Activated naive CD4-positive, alpha-beta T cell treated with anti-CD3 and anti-CD28 coated beads, Interleukin-2, amount 50 U/mL, for 24 hours (primary cell): ENCODE data around the gene FURIN.
A peak's percentile ranks its signal among the peaks of the same experiment; 100 is the strongest.
"Not testable (repeated sequence)": the region's sequence is repeated elsewhere in the genome, so short reads cannot be mapped to it uniquely, and the experiment has no call there.

Source experiments
- H3K27ac Mint-ChIP-seq: one replicate; pipeline ENCODE4 v1.8.0; 2021; ENCODE audit warnings: mild to moderate bottlenecking, mixed read lengths
- H3K27me3 Mint-ChIP-seq: one replicate; pipeline ENCODE4 v1.8.0; 2021; ENCODE audit warnings: mixed read lengths
- H3K36me3 Mint-ChIP-seq: one replicate; pipeline ENCODE4 v1.8.0; 2021; ENCODE audit warnings: mixed read lengths
- H3K4me1 Mint-ChIP-seq: one replicate; pipeline ENCODE4 v1.8.0; 2021; ENCODE audit warnings: mixed read lengths
- H3K4me3 Mint-ChIP-seq: one replicate; pipeline ENCODE4 v1.8.0; 2021; ENCODE audit warnings: mild to moderate bottlenecking, mixed read lengths
- H3K9me3 Mint-ChIP-seq: one replicate; pipeline ENCODE4 v1.8.0; 2021; ENCODE audit warnings: mixed read lengths

FURIN gene

DNA sequence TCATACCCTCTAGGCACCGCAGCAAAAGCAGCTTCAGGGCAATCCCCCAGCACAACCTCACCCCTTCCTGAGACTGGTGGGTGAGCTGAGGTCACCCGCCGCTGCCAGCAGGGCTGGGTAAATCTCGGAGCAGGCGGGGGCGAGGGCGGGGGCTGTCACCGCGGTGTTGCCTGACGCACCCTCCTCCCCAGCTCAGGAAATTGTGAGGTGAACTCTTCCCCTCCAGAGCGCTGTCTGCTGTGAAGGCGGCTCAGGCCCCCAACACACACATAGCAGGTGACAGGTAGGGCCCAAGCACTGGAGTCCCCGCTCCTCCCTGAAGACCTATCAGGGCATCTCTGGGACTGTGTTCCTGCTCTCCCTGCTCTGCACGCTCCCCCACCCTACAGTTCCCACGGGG, 30.2 kb upstream of the FURIN start:
- Mint-ChIP-seq H3K36me3 (no peaks in the 10 kb centered on the region), H3K27me3 (no peaks in the 10 kb centered on the region), H3K4me3 (peak overlapping the region; percentile 70), H3K27ac (peak overlapping the region; percentile 86), H3K9me3 (no peaks in the 10 kb centered on the region), H3K4me1 (peaks cover 35% of the 10 kb centered on the region)

DNA sequence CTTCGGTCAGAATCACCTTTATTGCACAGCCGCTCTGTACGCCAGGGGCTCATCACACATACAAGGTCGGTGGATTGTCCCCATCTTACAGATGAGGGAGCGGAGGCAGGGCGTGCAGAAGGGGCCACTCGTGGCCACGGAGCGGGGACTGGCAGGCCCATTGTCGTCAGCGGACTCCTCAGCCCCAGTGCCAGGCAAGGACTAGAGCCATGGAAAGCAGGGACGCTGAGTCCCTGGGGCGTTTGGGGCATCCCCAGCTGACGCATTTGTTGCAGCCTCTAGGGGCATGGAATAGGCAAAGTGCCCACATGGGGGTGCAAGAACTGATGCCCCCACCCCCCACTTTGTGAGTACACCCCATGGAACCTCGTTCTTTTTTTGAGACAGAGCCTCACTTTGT, 29.8 kb upstream of the FURIN start:
- no peaks in the 10 kb centered on the region for H3K36me3 Mint-ChIP-seq
- no peaks in the 10 kb centered on the region for H3K27me3 Mint-ChIP-seq
- H3K4me1 Mint-ChIP-seq = peaks cover 35% of the 10 kb centered on the region
- peak overlapping the region; percentile 76 for H3K27ac Mint-ChIP-seq
- no peaks in the 10 kb centered on the region for H3K9me3 Mint-ChIP-seq
- H3K4me3 Mint-ChIP-seq = peak overlapping the region; percentile 70

DNA sequence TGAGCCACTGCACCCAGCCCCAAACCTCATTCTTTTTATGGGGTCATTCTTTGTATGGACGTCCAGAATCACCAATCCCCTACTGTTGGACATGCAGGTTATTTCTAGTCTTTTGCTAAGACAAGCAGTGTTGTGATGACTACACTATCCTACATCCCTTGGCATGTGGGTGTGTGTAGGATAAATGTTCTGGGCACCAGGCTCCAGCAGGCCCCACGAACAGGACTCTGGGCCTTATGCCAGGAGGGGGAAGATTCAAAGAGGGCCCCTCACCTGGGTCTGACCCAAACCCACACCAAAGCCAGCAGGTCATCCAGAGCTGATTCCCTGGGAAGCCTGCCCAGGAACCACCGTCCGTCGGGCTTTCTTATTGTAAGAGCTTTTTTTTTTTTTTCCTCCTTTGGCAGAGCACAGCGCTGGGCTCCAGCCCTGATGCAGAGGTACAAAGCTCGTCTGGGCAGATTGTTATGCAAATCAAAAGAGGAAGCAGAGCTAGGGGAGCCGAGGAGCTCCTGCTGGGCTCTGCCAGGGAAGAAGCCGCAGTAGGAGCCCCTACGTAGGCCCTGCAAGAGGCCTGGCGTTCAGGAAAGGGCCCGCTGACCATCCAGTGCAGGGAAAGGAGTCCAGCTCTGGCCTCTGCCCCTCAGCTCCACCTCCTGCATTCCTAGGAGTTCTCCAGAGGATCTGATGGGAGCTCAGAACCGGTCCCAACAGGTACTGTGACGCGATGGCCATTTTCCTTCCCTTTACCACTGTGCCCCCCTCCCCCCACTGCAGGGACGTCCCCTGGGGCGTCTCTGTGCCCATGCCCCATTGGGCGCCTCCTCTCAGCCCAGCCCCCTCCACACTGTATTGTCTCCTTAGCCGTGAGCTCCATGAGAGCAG, 29.0 kb upstream of the FURIN start:
- H3K27me3 Mint-ChIP-seq = no peaks in the 10 kb centered on the region
- H3K4me1 Mint-ChIP-seq = peaks cover 35% of the 10 kb centered on the region
- H3K9me3 Mint-ChIP-seq = no peaks in the 10 kb centered on the region
- peak overlapping the region; percentile 77 for H3K27ac Mint-ChIP-seq
- H3K36me3 Mint-ChIP-seq = no peaks in the 10 kb centered on the region
- peak overlapping the region; percentile 67 for H3K4me3 Mint-ChIP-seq

DNA sequence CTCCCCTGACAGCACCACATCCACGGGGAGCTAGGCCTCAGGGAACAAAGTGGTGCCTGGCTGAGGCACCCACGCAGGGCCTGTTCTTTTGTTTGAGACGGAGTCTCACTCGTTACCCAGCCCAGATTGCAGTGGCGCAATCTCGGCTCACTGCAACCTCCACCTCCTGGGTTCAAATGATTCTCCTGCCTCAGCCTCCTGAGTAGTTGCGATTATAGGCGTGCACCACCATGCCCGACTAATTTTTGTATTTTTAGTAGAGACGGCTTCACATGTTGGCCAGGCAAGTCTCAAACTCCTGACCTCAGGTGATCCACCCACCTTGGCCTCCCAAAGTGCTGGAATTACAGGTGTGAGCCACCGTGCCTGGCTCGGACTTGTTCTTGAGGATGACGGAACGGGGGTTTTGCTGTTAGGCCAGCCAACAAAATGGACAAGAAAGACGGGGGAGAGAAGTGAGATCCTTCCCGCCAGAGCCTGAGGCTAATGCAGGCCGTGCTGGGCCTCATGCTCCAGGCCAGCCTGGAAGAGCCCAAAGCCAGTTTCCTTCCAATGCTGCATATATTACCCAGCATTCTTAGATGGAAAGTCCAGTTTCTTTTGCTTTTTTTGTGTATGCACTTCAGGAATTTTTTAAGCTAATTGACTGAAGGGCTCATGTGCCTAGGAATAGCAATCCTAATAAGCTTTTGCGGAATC, 28.1 kb upstream of the FURIN start:
- Mint-ChIP-seq H3K9me3 (no peaks in the 10 kb centered on the region), H3K27me3 (no peaks in the 10 kb centered on the region), H3K4me3 (peak overlapping the region; percentile 67), H3K4me1 (peaks cover 35% of the 10 kb centered on the region), H3K27ac (peak overlapping the region; percentile 77), H3K36me3 (no peaks in the 10 kb centered on the region)

DNA sequence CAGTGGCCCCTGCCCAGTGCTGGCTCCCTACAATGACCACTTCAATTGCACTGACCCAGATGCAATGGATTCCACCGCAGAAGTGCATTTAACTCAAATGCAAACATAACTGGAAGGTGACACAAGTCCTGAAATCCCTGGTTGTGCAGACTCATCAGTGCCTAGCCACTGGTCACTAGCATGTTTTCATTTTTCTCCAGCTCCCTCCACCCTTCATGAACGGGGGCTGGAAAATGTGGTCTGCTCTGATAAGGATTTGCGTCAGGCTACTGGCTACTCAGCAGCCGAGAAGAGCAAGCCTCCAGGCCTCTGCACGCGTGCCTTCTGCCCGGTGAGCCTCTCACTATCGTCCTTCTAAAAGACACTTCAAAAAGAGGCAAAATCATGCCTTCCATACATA, 27.4 kb upstream of the FURIN start:
- Mint-ChIP-seq H3K36me3 (no peaks in the 10 kb centered on the region), H3K9me3 (no peaks in the 10 kb centered on the region), H3K27me3 (no peaks in the 10 kb centered on the region), H3K4me3 (no peak overlapping the region), H3K4me1 (peaks cover 35% of the 10 kb centered on the region), H3K27ac (no peak overlapping the region)

DNA sequence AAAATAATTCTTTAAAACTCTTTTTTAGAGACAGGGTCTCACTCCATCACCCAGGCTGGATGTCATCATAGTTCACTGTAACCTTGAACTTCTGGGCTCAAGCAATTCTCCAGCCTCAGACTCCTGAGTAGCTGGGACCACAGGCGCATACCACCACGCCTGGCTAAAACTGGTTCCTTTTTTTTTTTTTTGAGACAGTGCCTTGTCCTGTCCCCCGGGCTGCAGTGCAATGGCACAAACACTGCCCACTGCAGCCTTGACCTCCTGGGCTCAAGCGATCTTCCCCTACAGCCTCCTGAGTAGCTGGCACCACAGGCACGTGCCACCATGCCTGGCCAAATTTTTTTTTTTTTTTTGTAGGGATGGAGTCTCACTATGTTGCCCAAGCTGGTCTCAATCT, 23.7 kb upstream of the FURIN start:
- H3K27me3 Mint-ChIP-seq = no peaks in the 10 kb centered on the region
- H3K27ac Mint-ChIP-seq = no peak overlapping the region
- H3K4me1 Mint-ChIP-seq = peaks cover 7% of the 10 kb centered on the region
- no peaks in the 10 kb centered on the region for H3K36me3 Mint-ChIP-seq
- no peak overlapping the region for H3K4me3 Mint-ChIP-seq
- H3K9me3 Mint-ChIP-seq = no peaks in the 10 kb centered on the region

DNA sequence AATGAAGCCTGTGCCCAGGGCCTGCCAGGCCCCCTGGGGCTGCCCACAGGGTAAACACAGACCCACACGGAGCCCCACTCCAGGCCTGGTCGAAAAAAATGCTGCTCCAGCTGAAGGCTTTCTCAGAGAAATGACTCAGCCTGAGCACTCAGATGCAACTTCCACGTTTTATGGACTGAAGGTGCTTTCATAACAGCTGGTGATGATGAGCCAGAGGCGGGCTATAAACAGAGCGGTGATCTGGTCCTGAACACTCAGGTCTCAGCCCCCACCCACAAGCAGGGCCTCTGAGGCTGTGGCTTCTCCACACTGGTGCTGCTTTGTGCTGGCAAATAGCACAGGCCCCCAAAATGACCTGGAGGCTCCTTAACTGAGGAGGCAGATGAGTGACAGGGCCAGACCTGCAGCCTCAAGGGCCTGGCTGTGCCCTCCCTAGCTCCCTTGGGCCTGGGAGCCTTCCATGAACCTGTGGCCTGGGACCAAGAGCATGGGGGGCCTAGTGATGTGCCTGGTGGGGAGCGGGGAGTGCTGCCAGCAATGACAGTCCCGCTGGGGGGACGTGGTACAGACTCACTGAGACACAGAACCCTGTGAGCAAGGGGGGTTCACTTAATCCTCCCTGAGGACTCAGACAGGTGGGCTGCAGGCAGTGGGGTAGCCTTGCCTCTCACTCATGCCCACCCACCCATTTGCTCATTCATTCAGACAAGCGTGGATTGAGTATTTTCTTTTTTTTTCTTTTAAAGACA, 23.0 kb upstream of the FURIN start:
- Mint-ChIP-seq H3K27ac (no peak overlapping the region), H3K4me3 (no peak overlapping the region), H3K27me3 (no peaks in the 10 kb centered on the region), H3K36me3 (no peaks in the 10 kb centered on the region), H3K9me3 (no peaks in the 10 kb centered on the region), H3K4me1 (peaks cover under 1% of the 10 kb centered on the region)

DNA sequence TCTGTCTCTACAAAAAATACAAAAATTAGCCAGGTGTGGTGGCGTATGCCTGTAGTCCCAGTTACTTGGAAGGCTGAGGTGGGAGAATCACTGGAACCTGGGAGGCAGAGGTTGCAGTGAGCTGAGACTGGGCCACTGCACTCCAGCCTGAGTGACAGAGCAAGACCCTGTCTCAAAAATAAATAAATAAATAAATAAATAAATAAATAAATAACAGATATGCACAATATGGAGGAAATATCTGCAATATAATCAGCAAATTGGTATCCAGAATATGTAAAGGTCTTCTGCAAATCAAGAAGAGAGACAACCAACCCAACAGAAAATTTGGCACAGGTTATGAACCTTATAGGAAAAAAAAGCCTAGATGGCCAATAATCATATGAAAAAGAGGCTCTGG, 19.0 kb upstream of the FURIN start:
- H3K36me3 Mint-ChIP-seq, H3K27ac Mint-ChIP-seq, H3K4me3 Mint-ChIP-seq, H3K27me3 Mint-ChIP-seq, H3K9me3 Mint-ChIP-seq: not testable (repeated sequence)
- H3K4me1 Mint-ChIP-seq = peaks cover 31% of the 10 kb centered on the region

DNA sequence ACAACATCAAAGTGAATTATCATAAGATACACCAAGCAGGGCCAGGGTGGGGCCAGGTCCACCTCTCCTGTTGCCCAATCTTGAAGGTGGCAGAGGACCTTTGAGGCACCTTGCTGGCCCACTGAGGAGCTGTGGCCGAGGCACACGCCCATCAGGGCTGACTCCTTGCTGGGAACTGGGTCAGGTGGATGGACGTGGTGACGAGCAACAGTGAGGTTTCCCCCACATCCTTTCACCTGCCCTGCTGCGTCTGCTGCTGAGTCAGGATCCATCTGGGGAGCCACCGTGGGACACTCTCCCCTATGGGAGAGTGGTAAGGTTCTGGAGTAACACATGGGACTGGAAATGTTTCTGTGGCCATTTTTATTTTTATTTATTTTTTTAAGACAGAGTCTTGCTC, 17.3 kb upstream of the FURIN start:
- no peaks in the 10 kb centered on the region for H3K9me3 Mint-ChIP-seq
- H3K36me3 Mint-ChIP-seq = no peaks in the 10 kb centered on the region
- H3K4me3 Mint-ChIP-seq = no peak overlapping the region
- peaks cover 41% of the 10 kb centered on the region for H3K4me1 Mint-ChIP-seq
- peak overlapping the region; percentile 87 for H3K27ac Mint-ChIP-seq
- H3K27me3 Mint-ChIP-seq = no peaks in the 10 kb centered on the region

DNA sequence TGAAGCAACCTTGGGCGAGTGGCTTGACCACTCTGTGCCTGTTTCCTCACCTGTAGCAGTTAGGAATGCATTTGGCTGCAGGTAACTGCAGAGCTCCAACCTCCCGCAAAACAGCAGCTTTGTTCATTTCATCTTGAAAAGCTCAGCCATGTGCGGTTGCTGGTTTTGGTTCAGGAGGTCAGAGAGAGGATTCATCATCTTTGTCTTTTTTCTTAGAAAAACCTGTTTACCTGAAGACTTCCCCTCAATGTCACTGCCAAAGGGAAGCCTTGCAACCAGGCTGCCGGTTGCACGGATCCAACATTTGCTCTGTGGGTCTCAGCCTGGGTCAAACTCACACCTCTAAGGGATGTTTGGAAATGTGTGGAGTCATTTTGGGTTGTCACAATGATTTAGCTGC, 16.4 kb upstream of the FURIN start:
- H3K4me1 Mint-ChIP-seq = peaks cover 49% of the 10 kb centered on the region
- peak overlapping the region; percentile 23 for H3K27ac Mint-ChIP-seq
- no peaks in the 10 kb centered on the region for H3K27me3 Mint-ChIP-seq
- H3K9me3 Mint-ChIP-seq = no peaks in the 10 kb centered on the region
- no peaks in the 10 kb centered on the region for H3K36me3 Mint-ChIP-seq
- no peak overlapping the region for H3K4me3 Mint-ChIP-seq

DNA sequence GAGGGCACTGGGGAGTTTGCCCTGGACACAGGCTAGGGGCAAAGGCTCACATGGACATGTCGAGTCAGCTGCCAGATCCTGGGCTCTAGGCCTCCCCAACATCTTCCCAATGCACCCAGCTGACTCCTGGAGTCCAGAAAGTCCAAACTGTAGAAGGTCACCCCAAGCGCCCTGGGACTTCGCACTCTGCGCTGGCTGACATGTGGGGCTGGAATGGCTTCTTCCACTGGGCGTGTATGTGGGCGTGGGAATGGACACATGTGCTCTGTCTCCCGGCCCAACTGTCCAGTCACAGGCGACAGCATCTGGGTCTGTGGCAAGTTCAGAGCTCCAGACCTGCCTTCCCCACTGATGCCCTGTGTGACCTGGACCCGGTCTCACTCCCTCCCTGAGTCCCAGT, 13.2 kb upstream of the FURIN start:
- peaks cover 58% of the 10 kb centered on the region for H3K4me1 Mint-ChIP-seq
- H3K36me3 Mint-ChIP-seq = no peaks in the 10 kb centered on the region
- H3K4me3 Mint-ChIP-seq = no peak overlapping the region
- H3K27me3 Mint-ChIP-seq = no peaks in the 10 kb centered on the region
- no peak overlapping the region for H3K27ac Mint-ChIP-seq
- no peaks in the 10 kb centered on the region for H3K9me3 Mint-ChIP-seq

DNA sequence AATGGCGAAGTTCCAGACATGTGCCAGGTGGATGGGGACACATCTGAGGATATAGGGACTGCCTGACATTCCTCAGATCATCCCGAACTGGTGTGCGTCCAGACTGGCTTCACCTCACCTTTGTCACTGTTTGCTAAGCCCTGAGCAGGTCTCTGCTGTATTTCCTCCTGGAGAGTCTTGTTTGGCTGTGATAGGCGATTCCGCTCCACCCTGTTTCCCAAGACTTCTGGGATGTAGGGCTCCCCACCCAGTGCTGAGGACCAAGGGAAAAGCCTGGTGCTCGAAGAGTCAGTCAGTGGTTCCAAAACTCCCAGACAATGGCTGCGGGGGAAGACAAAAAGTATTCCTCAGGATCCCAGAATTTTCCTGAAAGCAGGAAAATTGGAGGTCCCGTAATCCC, 11.1 kb upstream of the FURIN start:
- Mint-ChIP-seq H3K4me1 (peaks cover 40% of the 10 kb centered on the region), H3K27me3 (no peaks in the 10 kb centered on the region), H3K9me3 (no peaks in the 10 kb centered on the region), H3K36me3 (no peaks in the 10 kb centered on the region), H3K27ac (peak overlapping the region; percentile 65), H3K4me3 (no peak overlapping the region)

DNA sequence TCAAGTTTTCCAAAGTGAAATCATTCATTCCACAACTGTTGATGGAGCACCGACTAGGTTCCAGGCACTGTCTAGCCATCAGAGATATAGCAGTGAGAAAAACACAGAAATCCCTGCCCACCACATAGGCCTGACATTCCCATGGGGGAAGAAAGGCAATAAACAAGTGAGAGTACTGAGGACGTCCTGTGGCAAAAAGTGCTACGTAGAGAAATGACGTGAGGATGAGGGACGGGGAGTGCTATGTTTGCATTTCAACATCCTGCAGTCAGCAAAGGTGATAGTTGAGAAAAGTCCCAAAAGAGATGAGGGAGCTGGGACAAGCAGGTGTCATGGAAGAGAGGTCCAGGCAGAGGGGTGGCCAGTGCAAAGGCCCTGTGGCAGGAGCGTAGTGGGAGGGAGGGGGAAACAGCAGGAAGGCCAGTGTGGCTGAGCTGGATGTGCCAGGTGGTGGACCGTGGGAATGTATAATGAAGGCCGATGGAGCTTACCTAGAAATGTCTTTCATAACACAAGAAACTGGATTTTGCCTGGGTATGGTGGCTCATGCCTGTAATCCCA, 10.4 kb upstream of the FURIN start:
- H3K4me1 Mint-ChIP-seq = peaks cover 34% of the 10 kb centered on the region
- H3K4me3 Mint-ChIP-seq = no peak overlapping the region
- H3K9me3 Mint-ChIP-seq = no peaks in the 10 kb centered on the region
- no peaks in the 10 kb centered on the region for H3K36me3 Mint-ChIP-seq
- no peaks in the 10 kb centered on the region for H3K27me3 Mint-ChIP-seq
- H3K27ac Mint-ChIP-seq = peak overlapping the region; percentile 76

DNA sequence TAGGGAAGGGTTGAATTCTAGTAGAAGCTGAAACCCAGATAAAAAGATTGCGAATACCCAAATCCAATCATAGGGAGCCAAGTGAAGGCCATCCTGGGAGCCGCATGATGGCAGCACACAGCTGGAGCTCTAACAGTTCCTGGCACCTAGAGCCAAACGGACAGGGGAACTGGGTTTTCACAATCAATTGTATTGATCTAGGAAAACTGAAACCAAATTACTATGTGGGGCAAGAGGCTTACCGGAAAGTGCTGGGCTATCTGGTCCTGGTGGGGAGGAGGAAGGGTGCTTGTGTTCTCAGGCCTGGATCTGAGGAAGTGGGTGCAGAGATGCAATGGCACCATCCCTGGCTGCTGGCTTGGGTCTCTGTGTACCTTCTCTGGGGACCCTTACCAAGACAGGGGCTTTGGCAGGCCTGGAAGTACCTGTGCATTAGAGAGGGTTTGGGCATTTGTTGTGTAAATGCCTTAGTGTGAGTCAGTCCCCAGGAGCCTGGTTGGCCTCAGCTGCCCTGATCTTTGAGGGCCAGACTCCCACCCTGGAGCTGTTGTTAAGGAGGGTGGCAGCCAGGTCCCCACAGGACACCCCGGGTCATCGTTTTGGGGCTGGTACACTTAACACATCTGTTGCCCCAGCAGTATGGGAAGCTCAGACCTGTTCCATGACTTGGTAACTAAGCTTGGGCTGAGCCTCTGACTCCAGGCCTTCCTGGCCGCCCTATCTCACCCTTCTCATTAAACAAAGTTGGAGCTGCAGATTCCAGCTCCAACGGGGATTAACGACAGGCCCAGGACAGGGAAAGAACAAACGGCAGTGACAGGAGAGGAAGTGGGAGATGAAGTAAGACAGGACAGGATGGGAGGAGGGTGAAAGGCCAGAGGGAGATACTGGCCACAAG, 8.9 kb upstream of the FURIN start:
- H3K27ac Mint-ChIP-seq = peak overlapping the region; percentile 17
- H3K27me3 Mint-ChIP-seq = no peaks in the 10 kb centered on the region
- H3K4me1 Mint-ChIP-seq = peaks cover 30% of the 10 kb centered on the region
- no peaks in the 10 kb centered on the region for H3K36me3 Mint-ChIP-seq
- no peaks in the 10 kb centered on the region for H3K9me3 Mint-ChIP-seq
- H3K4me3 Mint-ChIP-seq = no peak overlapping the region

DNA sequence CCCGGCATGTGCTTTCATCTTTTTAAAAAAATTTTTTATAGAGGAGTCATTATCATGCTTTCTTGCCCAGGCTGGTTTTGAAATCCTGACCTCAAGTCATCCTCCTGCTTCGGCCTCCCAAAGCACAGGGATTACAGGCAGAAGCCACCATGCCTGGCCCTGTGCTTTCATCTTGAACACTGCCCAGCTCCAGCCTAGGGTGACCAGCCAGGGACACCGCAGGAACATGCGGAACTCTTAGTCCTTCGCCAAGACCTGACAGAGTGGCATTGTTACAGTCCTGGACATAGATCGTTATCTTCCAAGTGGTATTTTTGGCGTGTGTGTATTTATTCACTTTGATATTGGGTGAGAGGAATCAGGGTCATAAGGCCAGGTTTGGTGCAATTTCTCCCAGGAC, 7.9 kb upstream of the FURIN start:
- peaks cover 25% of the 10 kb centered on the region for H3K4me1 Mint-ChIP-seq
- no peaks in the 10 kb centered on the region for H3K27me3 Mint-ChIP-seq
- no peaks in the 10 kb centered on the region for H3K9me3 Mint-ChIP-seq
- H3K36me3 Mint-ChIP-seq = no peaks in the 10 kb centered on the region
- H3K4me3 Mint-ChIP-seq = no peak overlapping the region
- H3K27ac Mint-ChIP-seq = no peak overlapping the region
